Mesenchymal stem cell (in vitro differentiated cells and primary cell): ENCODE data around the gene CHST1.
A peak's percentile ranks its signal among the peaks of the same experiment; 100 is the strongest.

Experiments used
- DNase-seq: peaks from one replicate; pipeline ENCODE4 v3.0.0-alpha.2; 2013
- H2AFZ ChIP-seq: one replicate; pipeline ENCODE4 v1.6.1; 2013; ENCODE audit warnings: low read depth, mild to moderate bottlenecking, control low read depth, inconsistent platforms, low read length, moderate library complexity
- H2AK5ac ChIP-seq: 2 replicates; pipeline ENCODE4 v1.6.1; 2013; ENCODE audit warnings: low read length, moderate library complexity, mild to moderate bottlenecking, inconsistent platforms; ENCODE audit not compliant: severe bottlenecking
- H2BK120ac ChIP-seq: one replicate; pipeline ENCODE4 v1.6.1; 2013; ENCODE audit warnings: low read depth, mild to moderate bottlenecking, inconsistent platforms, low read length, moderate library complexity
- H2BK12ac ChIP-seq, 2 experiments: one replicate each; pipeline ENCODE4 v1.6.1; 2013; ENCODE audit warnings: inconsistent platforms in 2 of 2, low read length in 2 of 2, mild to moderate bottlenecking in 2 of 2, moderate library complexity in 2 of 2, control low read depth in 1 of 2
- H2BK15ac ChIP-seq: one replicate; pipeline ENCODE4 v1.6.1; 2013; ENCODE audit warnings: mild to moderate bottlenecking, low read depth, inconsistent platforms; ENCODE audit not compliant: poor library complexity, severe bottlenecking
- H2BK5ac ChIP-seq: 2 replicates; pipeline ENCODE4 v1.6.1; 2013; ENCODE audit warnings: low read depth, mild to moderate bottlenecking, low read length, control low read depth, inconsistent platforms; ENCODE audit not compliant: poor library complexity, severe bottlenecking
- H3K14ac ChIP-seq, 2 experiments: one replicate each; pipeline ENCODE4 v1.6.1; 2013; ENCODE audit warnings: inconsistent platforms in 2 of 2, low read length in 2 of 2, control low read depth in 1 of 2, mild to moderate bottlenecking in 1 of 2, moderate library complexity in 1 of 2
- H3K18ac ChIP-seq, 2 experiments: one replicate each; pipeline ENCODE4 v1.6.1; 2013; ENCODE audit warnings: inconsistent platforms in 2 of 2, low read length in 2 of 2, control low read depth in 1 of 2, low read depth in 1 of 2, mild to moderate bottlenecking in 1 of 2
- H3K23ac ChIP-seq, 2 experiments: one replicate each; pipeline ENCODE4 v1.6.1; 2013; ENCODE audit warnings: inconsistent platforms in 2 of 2, low read length in 2 of 2, mild to moderate bottlenecking in 2 of 2, moderate library complexity in 2 of 2, control low read depth in 1 of 2
- H3K27ac ChIP-seq: 2 replicates; pipeline ENCODE4 v1.5.1; 2013; ENCODE audit warnings: mild to moderate bottlenecking, moderate library complexity, low read length, control low read depth, inconsistent platforms; ENCODE audit not compliant: poor library complexity, severe bottlenecking
- H3K27me3 ChIP-seq, 2 experiments: 2 replicates each; pipeline versions ENCODE4 v1.6.1 to v1.7.0; 2013; ENCODE audit warnings: low read length in 2 of 2, mild to moderate bottlenecking in 2 of 2, moderate library complexity in 2 of 2, control low read depth in 1 of 2, inconsistent platforms in 1 of 2; ENCODE audit not compliant: control insufficient read depth in 1 of 2, insufficient read depth in 1 of 2
- H3K36me3 ChIP-seq, 2 experiments: 2 replicates each; pipeline versions ENCODE4 v1.6.1 to v1.7.0; 2013; ENCODE audit warnings: low read length in 2 of 2, control low read depth in 1 of 2, inconsistent platforms in 1 of 2, low read depth in 1 of 2, mild to moderate bottlenecking in 1 of 2; ENCODE audit not compliant: insufficient read depth in 2 of 2, control insufficient read depth in 1 of 2
- H3K4ac ChIP-seq, 2 experiments: one replicate each; pipeline ENCODE4 v1.6.1; 2013; ENCODE audit warnings: inconsistent platforms in 2 of 2, low read length in 2 of 2, mild to moderate bottlenecking in 2 of 2, moderate library complexity in 2 of 2, control low read depth in 1 of 2, low read depth in 1 of 2
- H3K4me1 ChIP-seq: 2 replicates; pipeline ENCODE4 v1.6.1; 2013; ENCODE audit warnings: low read depth, low read length, control low read depth; ENCODE audit not compliant: control insufficient read depth, insufficient read depth
- H3K4me2 ChIP-seq: 2 replicates; pipeline ENCODE4 v1.6.1; 2013; ENCODE audit warnings: low read length, mild to moderate bottlenecking, inconsistent platforms; ENCODE audit not compliant: poor library complexity, severe bottlenecking
- H3K4me3 ChIP-seq, 2 experiments: 2 replicates each; pipeline versions ENCODE4 v1.5.1 to v1.7.0; 2013; ENCODE audit warnings: low read length in 2 of 2, mild to moderate bottlenecking in 2 of 2, control low read depth in 1 of 2, low read depth in 1 of 2; ENCODE audit not compliant: insufficient read depth in 1 of 2
- H3K79me1 ChIP-seq: replicated peaks from 2 replicates; pipeline ENCODE4 v1.6.1; 2013; ENCODE audit warnings: mild to moderate bottlenecking, control low read depth, low read length, inconsistent platforms; ENCODE audit not compliant: poor library complexity, severe bottlenecking
- H3K9ac ChIP-seq: 2 replicates; pipeline ENCODE4 v1.7.0; 2013; ENCODE audit warnings: mild to moderate bottlenecking, low read length, moderate library complexity
- H3K9me3 ChIP-seq: 2 replicates; pipeline ENCODE4 v1.7.0; 2013; ENCODE audit warnings: mild to moderate bottlenecking, low read length; ENCODE audit not compliant: control insufficient read depth
- H4K8ac ChIP-seq: one replicate; pipeline ENCODE4 v1.6.1; 2013; ENCODE audit warnings: inconsistent platforms, mild to moderate bottlenecking, low read length, moderate library complexity
- H4K91ac ChIP-seq: one replicate; pipeline ENCODE4 v1.6.1; 2013; ENCODE audit warnings: mild to moderate bottlenecking, low read length, inconsistent platforms
- WGBS: methylation state at CpG from one replicate; pipeline ENCODE4 v1.1.7; 2013; ENCODE audit warnings: mixed read lengths; 5-methylcytosine and 5-hydroxymethylcytosine counted together

Gene CHST1

DNA sequence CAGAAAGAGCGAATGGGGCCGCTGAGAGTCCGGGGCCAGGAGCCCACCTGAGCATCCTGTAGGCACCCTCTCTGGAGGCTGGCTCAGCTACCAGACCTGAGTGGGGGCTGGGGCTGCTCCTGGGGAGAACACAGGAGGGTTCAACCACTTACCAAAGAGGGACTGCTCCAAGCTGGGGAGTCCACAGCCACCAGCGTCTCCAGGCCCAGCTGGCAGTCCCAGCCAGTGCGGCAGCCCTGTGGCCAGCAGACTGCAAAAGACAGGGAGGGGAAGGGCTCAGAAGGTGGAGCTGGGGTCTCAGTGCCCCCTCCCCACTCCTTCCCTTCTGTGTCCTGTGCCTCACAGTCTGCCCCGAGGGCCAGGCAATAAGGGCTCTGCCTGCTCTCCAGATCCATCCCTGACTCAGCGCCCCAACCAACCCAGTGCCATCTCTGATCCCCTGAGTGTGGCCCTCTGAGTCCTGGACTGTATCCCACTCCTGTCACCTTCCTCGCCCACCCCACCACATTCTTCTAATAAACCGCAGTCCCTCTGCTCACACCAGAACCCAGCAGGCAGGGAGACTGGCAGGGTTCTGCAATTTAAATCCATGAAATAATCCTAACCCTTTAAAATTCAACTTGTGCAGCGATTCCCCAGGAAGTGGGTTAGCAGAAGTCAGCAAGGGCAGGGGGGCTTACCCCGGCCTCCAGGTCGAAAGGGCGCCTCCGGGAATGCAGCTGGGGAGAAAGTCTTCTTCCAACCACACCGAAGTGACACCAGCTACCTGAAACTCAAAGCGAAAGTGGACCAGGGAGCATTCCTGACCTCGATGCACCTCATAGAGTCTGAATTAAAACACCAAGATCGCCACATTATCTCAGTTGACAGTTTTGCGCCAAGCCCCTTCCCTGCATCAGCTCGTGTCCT lies 13.3 kb downstream of the CHST1 start:
- Histone ChIP-seq H3K18ac (no peak overlapping the region), H4K91ac (no peak overlapping the region), H3K79me1 (no peaks in the 10 kb centered on the region), H3K14ac (peak overlapping the region in 1 of 2 experiments; percentile 26), H2BK120ac (no peak overlapping the region), H3K4me1 (peaks cover 10% of the 10 kb centered on the region), H2AK5ac (no peak overlapping the region), H2BK12ac (no peak overlapping the region), H2BK15ac (no peak overlapping the region), H3K27ac (no peak overlapping the region), H3K27me3 (peaks cover 0 to 8% of the 10 kb centered on the region in 2 experiments), H3K9me3 (no peaks in the 10 kb centered on the region), H4K8ac (no peak overlapping the region), H3K9ac (no peak overlapping the region), H3K23ac (no peak overlapping the region), H3K4ac (no peak overlapping the region), H3K4me3 (peak overlapping the region in 1 of 2 experiments; percentile 34), H2BK5ac (no peak overlapping the region), H2AFZ (no peak overlapping the region), H3K4me2 (no peak overlapping the region), H3K36me3 (peaks cover 0 to 23% of the 10 kb centered on the region in 2 experiments)
- 79% methylated on average over 20 of the region's 20 CpGs for WGBS
- no peak for DNase-seq

DNA sequence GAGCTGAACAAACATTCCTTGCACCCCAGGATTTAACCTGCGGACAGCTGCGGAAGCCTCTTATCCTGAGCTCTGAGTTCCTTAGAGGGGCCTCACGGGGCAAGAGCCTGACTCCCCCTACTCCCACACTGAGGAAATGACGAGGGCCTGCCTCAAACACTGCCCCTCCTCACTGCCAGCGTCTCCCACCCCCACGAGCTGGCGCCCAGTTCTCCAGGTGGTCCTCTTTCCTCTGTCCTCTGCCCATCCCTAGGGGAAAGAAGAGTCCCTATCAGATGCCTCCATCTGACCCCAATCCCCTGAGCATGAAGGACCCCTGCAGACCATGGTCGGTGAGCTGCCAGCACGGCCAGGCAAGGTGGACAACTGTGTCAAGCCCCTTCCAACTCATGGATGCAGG lies 14.3 kb downstream of the CHST1 start:
- H3K18ac ChIP-seq: no peak overlapping the region
- H2BK120ac ChIP-seq: no peak overlapping the region
- H3K4me3 ChIP-seq: no peak overlapping the region
- no peak overlapping the region for H3K14ac ChIP-seq
- H3K27me3 ChIP-seq: peaks cover 0 to 11% of the 10 kb centered on the region in 2 experiments
- no peak overlapping the region for H4K8ac ChIP-seq
- no peak overlapping the region for H2AFZ ChIP-seq
- no peak overlapping the region for H2AK5ac ChIP-seq
- H3K36me3 ChIP-seq: peaks cover 0 to 23% of the 10 kb centered on the region in 2 experiments
- H3K4me2 ChIP-seq: no peak overlapping the region
- no peaks in the 10 kb centered on the region for H3K9me3 ChIP-seq
- no peak overlapping the region for H2BK5ac ChIP-seq
- H3K4me1 ChIP-seq: peaks cover 10% of the 10 kb centered on the region
- no peak overlapping the region for H3K4ac ChIP-seq
- 80% methylated on average over 9 of the region's 9 CpGs for WGBS
- no peak for DNase-seq
- H3K23ac ChIP-seq: no peak overlapping the region
- H3K79me1 ChIP-seq: no peaks in the 10 kb centered on the region
- H4K91ac ChIP-seq: no peak overlapping the region
- no peak overlapping the region for H2BK12ac ChIP-seq
- H3K9ac ChIP-seq: no peak overlapping the region
- H3K27ac ChIP-seq: no peak overlapping the region
- no peak overlapping the region for H2BK15ac ChIP-seq

DNA sequence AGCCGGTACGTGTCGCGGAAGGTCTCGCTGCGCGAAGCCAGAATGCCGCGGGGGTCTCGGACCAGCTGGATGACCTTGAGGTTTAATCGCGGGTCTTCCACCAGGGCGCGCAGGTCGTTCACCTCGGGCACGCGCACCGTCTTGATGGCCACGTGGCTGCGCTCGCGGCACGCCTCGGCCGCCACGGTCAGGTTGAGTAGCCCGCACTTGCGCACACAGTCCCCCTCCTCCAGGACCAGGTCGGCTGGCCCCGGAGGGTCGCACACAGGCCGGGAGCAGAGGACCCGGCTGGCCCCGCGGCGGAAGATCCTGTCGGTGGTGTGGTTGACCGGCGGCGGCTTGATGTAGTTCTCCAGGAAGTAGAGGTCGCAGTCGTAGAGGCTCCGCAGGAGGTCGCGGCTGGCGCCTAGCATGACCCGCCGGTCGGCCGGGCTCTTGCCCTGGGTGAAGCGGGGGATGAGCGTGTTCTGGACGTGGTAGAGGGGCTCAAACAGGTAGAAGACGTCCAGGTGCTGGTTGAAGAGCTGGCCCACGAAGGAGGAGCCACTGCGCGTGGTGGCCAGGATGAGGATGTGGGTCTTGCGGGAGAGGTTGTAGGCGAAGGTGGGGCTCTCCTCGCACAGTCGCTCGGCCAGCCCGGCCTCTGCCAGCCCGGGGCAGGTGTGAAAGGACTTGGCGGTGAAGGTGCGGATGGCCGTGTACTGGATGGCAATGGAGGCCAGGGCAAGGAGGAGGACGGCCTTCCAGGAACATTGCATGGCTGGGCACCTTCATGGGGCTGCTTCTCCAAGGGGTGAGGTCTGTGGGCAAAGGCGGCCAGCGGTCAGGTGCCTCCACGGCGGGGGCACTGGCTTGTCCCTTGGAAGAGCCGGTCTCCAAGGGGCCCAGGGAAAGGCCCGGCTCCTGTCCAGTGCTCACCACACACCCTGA lies 15.0 kb downstream of the CHST1 start:
- Histone ChIP-seq H2BK5ac (no peak overlapping the region), H3K18ac (no peak overlapping the region), H3K9ac (no peak overlapping the region), H2BK15ac (no peak overlapping the region), H2AFZ (no peak overlapping the region), H3K27me3 (peaks cover 0 to 7% of the 10 kb centered on the region in 2 experiments), H3K9me3 (no peaks in the 10 kb centered on the region), H4K8ac (no peak overlapping the region), H3K23ac (no peak overlapping the region), H3K27ac (no peak overlapping the region), H3K4me2 (no peak overlapping the region), H2BK12ac (no peak overlapping the region), H2AK5ac (no peak overlapping the region), H3K4me1 (peaks cover 9% of the 10 kb centered on the region), H3K14ac (no peak overlapping the region), H4K91ac (no peak overlapping the region), H3K36me3 (peaks cover 0 to 23% of the 10 kb centered on the region in 2 experiments), H2BK120ac (no peak overlapping the region), H3K4me3 (no peak overlapping the region), H3K4ac (no peak overlapping the region), H3K79me1 (no peaks in the 10 kb centered on the region)
- WGBS: 97% methylated on average over 75 of the region's 75 CpGs
- no peak for DNase-seq
